HepG2 (cell line): Measurements from ENCODE around the gene RBX1. TPM values are rescaled to one million over a fixed set of nuclear protein-coding genes. Genes with fewer than 3 reads are reported as not detected.

ENCODE experiments used
- BRCA1 ChIP-seq: sonication (generic); formaldehyde crosslinking; IDR thresholded peaks from 2 replicates; pipeline ENCODE4 v1.4.0; 2020; ENCODE audit warnings: missing genetic modification reagents
- MNT ChIP-seq: fragments of 450-650 bp; IDR thresholded peaks from 2 replicates; pipeline ENCODE4 v1.6.1; 2016
- RBFOX2 ChIP-seq: fragments of 200-400 bp; formaldehyde crosslinking; IDR thresholded peaks from 2 replicates; pipeline ENCODE4 v1.6.1; 2017; ENCODE audit warnings: low read depth, mild to moderate bottlenecking, low read length
- RFXAP ChIP-seq: sonication (generic); formaldehyde crosslinking; IDR thresholded peaks from 2 replicates; pipeline ENCODE4 v1.4.0; 2020; ENCODE audit warnings: missing genetic modification reagents, borderline replicate concordance
- SNAPC4 ChIP-seq: sonication (generic); formaldehyde crosslinking; IDR thresholded peaks from 2 replicates; pipeline ENCODE4 v1.4.0; 2020; ENCODE audit warnings: mild to moderate bottlenecking, missing genetic modification reagents
- SP4 ChIP-seq: sonication (generic); formaldehyde crosslinking; IDR thresholded peaks from 2 replicates; pipeline ENCODE4 v1.8.1; 2023; ENCODE audit warnings: mild to moderate bottlenecking, missing genetic modification reagents
- ZEB1 ChIP-seq: IDR thresholded peaks from 2 replicates; pipeline ENCODE4 v1.6.1; 2012; ENCODE audit warnings: mild to moderate bottlenecking, low read depth, inconsistent platforms; ENCODE audit not compliant: insufficient replicate concordance
- ZFYVE20 ChIP-seq: sonication (generic); formaldehyde crosslinking; IDR thresholded peaks from 2 replicates; pipeline ENCODE4 v1.8.0; 2023; ENCODE audit warnings: low read depth, mild to moderate bottlenecking, moderate library complexity, missing genetic modification reagents, borderline replicate concordance
- ZMAT3 ChIP-seq: sonication (generic); formaldehyde crosslinking; conservative IDR thresholded peaks from 2 replicates; pipeline ENCODE4 v1.7.0; 2021; ENCODE audit warnings: missing genetic modification reagents
- ZNF276 ChIP-seq: sonication (generic); formaldehyde crosslinking; IDR thresholded peaks from 2 replicates; pipeline ENCODE4 v1.4.0; 2020; ENCODE audit warnings: mild to moderate bottlenecking, low read depth, missing genetic modification reagents
- ZNF609 ChIP-seq: sonication (generic); formaldehyde crosslinking; IDR thresholded peaks from 2 replicates; pipeline ENCODE4 v1.4.0; 2020; ENCODE audit warnings: mild to moderate bottlenecking, missing genetic modification reagents, borderline replicate concordance
- polyA plus RNA-seq, 8 experiments: library from polyadenylated mRNA; depleted of rRNA in 3 of 8; stranded (reverse) in 7 of 8; unstranded in 1 of 8; fragments of >200 nt; fragmentation: Illumina TruSeq in 4 of 8; extraction: Trizol in 4 of 8; gene quantifications; 2 replicates each; pipeline versions ENCODE4 v1.2.1 to v1.2.3, GENCODE V29; 2011 to 2016; ENCODE audit warnings: low read depth in 4 of 8, missing spikeins in 1 of 8, mixed read lengths in 1 of 8; ENCODE audit not compliant: insufficient read depth in 1 of 8
- total RNA-seq, 5 experiments: library from RNA; depleted of rRNA; stranded (reverse); fragments of >200 nt; fragmentation: Illumina TruSeq; extraction: Trizol; gene quantifications; 2 replicates each; pipeline ENCODE4 v1.2.3, GENCODE V29; 2016; ENCODE audit warnings: low read depth in 1 of 5

The RBX1 gene
- total and polyA plus RNA-seq, 2 of the 13 experiments (the other 11 are each of a cell fraction or from before 2014, with no cell fraction given), result 84.9 to 90.2 TPM

GRCh38 chr22:41022470-41023298, 71.5 kb downstream of the RBX1 start (continued):
- TF ChIP-seq SNAPC4 (CRISPR knock-in tag), result peak; percentile 64; the same call in 1 of the 2 replicates
- no peak for TF ChIP-seq SP4
- peak; percentile 93 for TF ChIP-seq ZMAT3
- peak; percentile 78; the same call in 1 of the 2 replicates for TF ChIP-seq ZFYVE20 (CRISPR knock-in tag)
- TF ChIP-seq RBFOX2, result peak; percentile 81
- TF ChIP-seq ZNF276 (CRISPR knock-in tag), result peak; percentile 89
- TF ChIP-seq RFXAP (CRISPR knock-in tag), result peak; percentile 82; the same call in 1 of the 2 replicates
- no peak for TF ChIP-seq ZEB1
- no peak for TF ChIP-seq BRCA1
- TF ChIP-seq MNT, result peak; percentile 62
- TF ChIP-seq ZNF609, result peak; percentile 68; the same call in 1 of the 2 replicates
